ENCODE measurements around the gene ANG.
"Not testable (repeated sequence)": the region's sequence is repeated elsewhere in the genome, so short reads cannot be mapped to it uniquely, and the experiment has no call there.

Gene ANG

GRCh38 chr14:20688167-20688839 is at the start of gene ANG:
Gene ANG, plus strand, starts transcription at chr14:20688764. Its CDS starts 4,801 bp downstream, at chr14:20693565.
- Mint-ChIP-seq H3K36me3 (ENCODE audit: low read depth) (no peaks in the 10 kb centered on the region), H3K4me1 (no peaks in the 10 kb centered on the region), H3K27me3 (ENCODE audit: low read depth) (no peaks in the 10 kb centered on the region), H3K4me3 (no peak within 1 kb of the TSS), H3K27ac (no peak within 1 kb of the TSS), H3K9me3 (no peaks in the 10 kb centered on the region)
- TF ChIP-seq, protein P1, sequence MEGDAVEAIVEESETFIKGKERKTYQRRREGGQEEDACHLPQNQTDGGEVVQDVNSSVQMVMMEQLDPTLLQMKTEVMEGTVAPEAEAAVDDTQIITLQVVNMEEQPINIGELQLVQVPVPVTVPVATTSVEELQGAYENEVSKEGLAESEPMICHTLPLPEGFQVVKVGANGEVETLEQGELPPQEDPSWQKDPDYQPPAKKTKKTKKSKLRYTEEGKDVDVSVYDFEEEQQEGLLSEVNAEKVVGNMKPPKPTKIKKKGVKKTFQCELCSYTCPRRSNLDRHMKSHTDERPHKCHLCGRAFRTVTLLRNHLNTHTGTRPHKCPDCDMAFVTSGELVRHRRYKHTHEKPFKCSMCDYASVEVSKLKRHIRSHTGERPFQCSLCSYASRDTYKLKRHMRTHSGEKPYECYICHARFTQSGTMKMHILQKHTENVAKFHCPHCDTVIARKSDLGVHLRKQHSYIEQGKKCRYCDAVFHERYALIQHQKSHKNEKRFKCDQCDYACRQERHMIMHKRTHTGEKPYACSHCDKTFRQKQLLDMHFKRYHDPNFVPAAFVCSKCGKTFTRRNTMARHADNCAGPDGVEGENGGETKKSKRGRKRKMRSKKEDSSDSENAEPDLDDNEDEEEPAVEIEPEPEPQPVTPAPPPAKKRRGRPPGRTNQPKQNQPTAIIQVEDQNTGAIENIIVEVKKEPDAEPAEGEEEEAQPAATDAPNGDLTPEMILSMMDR (IDR thresholded peaks at IDR 0.05; ENCODE audit: unreplicated experiment in 3 of 3): no peak

DNA sequence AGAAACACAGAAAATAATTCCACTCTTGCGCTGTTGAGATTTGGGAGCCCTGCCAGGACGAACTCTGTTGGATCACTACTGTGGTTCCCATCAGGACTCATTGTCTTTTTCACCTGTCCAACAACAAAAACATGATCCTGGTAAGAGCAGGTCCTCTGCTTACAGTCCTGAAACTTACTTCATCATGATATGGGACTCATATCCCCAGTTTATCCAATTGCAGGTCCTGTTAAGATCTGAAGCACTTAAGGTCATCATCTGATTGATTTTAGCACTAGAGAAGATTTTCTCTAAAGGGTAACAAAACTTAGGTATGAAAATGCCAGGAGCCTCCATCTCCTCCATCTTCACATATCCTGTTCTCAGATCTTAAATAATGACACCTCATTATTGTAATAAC is 47.0 kb upstream of the ANG start, which contains the start of gene OR6S1:
Gene OR6S1, minus strand, starts transcription at position 101 of the 400 bp plus-strand sequence. Its CDS starts 0 bp downstream, at position 101.
- H3K9me3 Mint-ChIP-seq: no peaks in the 10 kb centered on the region
- no peak within 1 kb of the TSS for H3K4me3 Mint-ChIP-seq

GRCh38 chr14:20642182-20642581 is 46.4 kb upstream of the ANG start:
- Mint-ChIP-seq H3K36me3 (ENCODE audit: low read depth) (no peaks in the 10 kb centered on the region), H3K27me3 (ENCODE audit: low read depth) (peaks cover 66% of the 10 kb centered on the region), H3K9me3 (no peaks in the 10 kb centered on the region), H3K27ac (no peak overlapping the region), H3K4me1 (no peaks in the 10 kb centered on the region), H3K4me3 (no peak overlapping the region)
- TF ChIP-seq, protein P1 (IDR thresholded peaks at IDR 0.05; ENCODE audit: unreplicated experiment in 3 of 3): no peak

More for the DNA sequence above, 47.0 kb upstream of the ANG start, which contains the start of gene OR6S1:
- Mint-ChIP-seq H3K27me3 (ENCODE audit: low read depth) (peaks cover 70% of the 10 kb centered on the region), H3K4me1 (no peaks in the 10 kb centered on the region), H3K27ac (no peak within 1 kb of the TSS), H3K36me3 (ENCODE audit: low read depth) (no peaks in the 10 kb centered on the region)
- TF ChIP-seq, protein P1 (IDR thresholded peaks at IDR 0.05; ENCODE audit: unreplicated experiment in 3 of 3): no peak

GRCh38 chr14:20642755-20643154 is 45.8 kb upstream of the ANG start:
- not testable (repeated sequence) for H3K36me3 Mint-ChIP-seq (ENCODE audit: low read depth); H3K9me3 Mint-ChIP-seq; H3K4me1 Mint-ChIP-seq; H3K4me3 Mint-ChIP-seq; H3K27ac Mint-ChIP-seq
- peaks cover 65% of the 10 kb centered on the region for H3K27me3 Mint-ChIP-seq (ENCODE audit: low read depth)

DNA sequence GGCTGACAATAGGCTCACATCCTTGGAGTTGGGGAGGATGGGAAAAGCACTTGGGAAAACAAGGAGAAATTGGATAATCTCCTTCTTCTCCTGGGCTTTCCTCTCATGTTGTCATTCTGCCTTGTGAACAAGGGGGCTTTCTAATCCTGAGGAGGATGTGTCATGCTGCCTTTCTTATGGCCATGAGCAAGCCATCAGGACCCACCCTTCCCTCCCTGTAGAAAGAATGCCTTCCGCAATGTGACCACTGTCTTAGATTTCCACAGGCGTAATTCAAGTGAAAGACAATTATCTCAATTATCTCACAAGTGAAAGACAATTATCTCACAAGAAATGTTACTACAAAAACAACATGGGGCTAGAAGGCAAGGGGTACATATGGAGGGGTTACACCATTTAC is 44.0 kb upstream of the ANG start:
- H3K9me3 Mint-ChIP-seq: no peaks in the 10 kb centered on the region
- H3K27ac Mint-ChIP-seq: no peak overlapping the region
- H3K4me3 Mint-ChIP-seq: no peak overlapping the region
- no peaks in the 10 kb centered on the region for H3K4me1 Mint-ChIP-seq
- no peaks in the 10 kb centered on the region for H3K36me3 Mint-ChIP-seq (ENCODE audit: low read depth)
- TF ChIP-seq, protein P1 (IDR thresholded peaks at IDR 0.05; ENCODE audit: unreplicated experiment in 3 of 3): no peak
- peaks cover 55% of the 10 kb centered on the region for H3K27me3 Mint-ChIP-seq (ENCODE audit: low read depth)

DNA sequence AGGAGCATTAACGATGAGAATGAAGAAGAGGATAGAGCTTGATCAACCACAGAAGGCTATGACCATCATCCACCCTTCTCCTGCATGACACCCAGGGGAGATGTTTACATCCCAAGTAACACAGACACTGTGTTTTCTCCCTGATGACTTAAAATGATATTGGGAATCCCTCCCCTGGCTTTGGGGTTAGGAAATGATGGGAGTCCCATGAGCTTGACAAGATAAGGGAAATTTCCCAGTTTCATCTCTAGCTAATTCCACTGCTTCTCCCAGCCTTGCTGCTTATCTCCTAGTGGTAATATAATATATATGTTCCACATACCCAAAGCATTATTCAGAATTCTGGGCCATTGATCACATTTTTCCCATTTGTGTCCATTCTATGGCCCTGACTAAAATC is 43.1 kb upstream of the ANG start:
- no peak overlapping the region for H3K4me3 Mint-ChIP-seq
- TF ChIP-seq, protein P1 (IDR thresholded peaks at IDR 0.05; ENCODE audit: unreplicated experiment in 3 of 3): no peak
- peaks cover 59% of the 10 kb centered on the region for H3K27me3 Mint-ChIP-seq (ENCODE audit: low read depth)
- no peaks in the 10 kb centered on the region for H3K4me1 Mint-ChIP-seq
- no peak overlapping the region for H3K27ac Mint-ChIP-seq
- H3K36me3 Mint-ChIP-seq (ENCODE audit: low read depth): no peaks in the 10 kb centered on the region
- no peaks in the 10 kb centered on the region for H3K9me3 Mint-ChIP-seq
